K562 (cell line): ENCODE data around the gene KCP. TPM values are rescaled to one million over a fixed set of nuclear protein-coding genes. Genes with fewer than 3 reads are reported as not detected.

Experiments
- ARID1B ChIP-seq: fragments of 450-650 bp; IDR thresholded peaks from 2 replicates; pipeline ENCODE4 v1.6.1; 2016; ENCODE audit warnings: antibody characterized with exemption, mild to moderate bottlenecking, inconsistent platforms
- FOXA3 ChIP-seq, 2 experiments: fragments of 450-650 bp in 1 of 2; sonication (generic) in 1 of 2; formaldehyde crosslinking; IDR thresholded peaks in 1 of 2; conservative IDR thresholded peaks in 1 of 2; 2 replicates each; pipeline versions ENCODE4 v1.4.0 to v1.8.0; 2020 to 2022; ENCODE audit warnings: mild to moderate bottlenecking in 2 of 2, missing genetic modification reagents in 1 of 2
- KLF1 ChIP-seq: fragments of 450-650 bp; IDR thresholded peaks from 2 replicates; pipeline ENCODE4 v1.6.1; 2016; ENCODE audit warnings: missing genetic modification characterization, missing compliant biosample characterization
- SIN3A ChIP-seq, 2 experiments: fragments of 150-350 bp in 1 of 2; IDR thresholded peaks; 2 replicates each; pipeline ENCODE4 v1.6.1; 2011 to 2016; ENCODE audit warnings: borderline replicate concordance in 2 of 2, low read depth in 2 of 2, low read length in 2 of 2, mild to moderate bottlenecking in 2 of 2, moderate library complexity in 2 of 2; ENCODE audit not compliant: control insufficient read depth in 1 of 2
- ZNF644 ChIP-seq: fragments of 200-800 bp; sonication (Bioruptor generic); IDR thresholded peaks from 2 replicates; pipeline ENCODE4 v1.6.1; 2016; ENCODE audit warnings: low read depth, missing genetic modification characterization, missing compliant biosample characterization
- polyA plus RNA-seq, 8 experiments: library from polyadenylated mRNA; depleted of rRNA in 4 of 8; stranded (reverse) in 5 of 8; unstranded in 3 of 8; fragments of >200 nt; fragmentation: Nextera tagmentation in 2 of 8; fragmentation: Illumina TruSeq in 1 of 8; extraction: Ambion mirVana in 2 of 8; extraction: Trizol in 1 of 8; gene quantifications; 2 replicates each; pipeline versions ENCODE4 v1.2.1 to v1.2.3, GENCODE V29; 2011 to 2014; ENCODE audit warnings: inconsistent platforms in 1 of 8, missing spikeins in 1 of 8
- total RNA-seq, 7 experiments: library from RNA; depleted of rRNA in 6 of 7; stranded (reverse); fragments of >200 nt in 6 of 7; fragmentation: Illumina TruSeq in 2 of 7; extraction: Trizol in 2 of 7; gene quantifications; 2 replicates each; pipeline versions ENCODE4 v1.2.1 to v1.2.3, GENCODE V29; 2011 to 2021; ENCODE audit warnings: low replicate concordance in 1 of 7
- TF ChIP-seq, protein P1 (sequence below): fragments of 200-600 bp; sonication (generic); IDR thresholded peaks from one replicate; pipeline ENCODE4 v1.6.1; 2012; ENCODE audit warnings: mild to moderate bottlenecking, low read depth, low read length, inconsistent platforms
- TF ChIP-seq, protein P2 (sequence below), 2 experiments: IDR thresholded peaks; 2 replicates each; pipeline ENCODE4 v1.6.1; 2011; ENCODE audit warnings: borderline replicate concordance in 1 of 2, control low read depth in 1 of 2, low read depth in 1 of 2, low read length in 1 of 2, mild to moderate bottlenecking in 1 of 2, mixed read lengths in 1 of 2, moderate library complexity in 1 of 2; ENCODE audit not compliant: insufficient read depth in 1 of 2, insufficient read length in 1 of 2, poor library complexity in 1 of 2, severe bottlenecking in 1 of 2; ENCODE audit errors: extremely low read depth in 1 of 2
- TF ChIP-seq, protein P3 (sequence below): fragments of 450-650 bp; formaldehyde crosslinking; IDR thresholded peaks from 2 replicates; pipeline ENCODE4 v1.4.0; 2020; ENCODE audit warnings: mild to moderate bottlenecking, mixed read lengths

The KCP gene
- total and polyA plus RNA-seq, 9 of the 15 experiments (the other 6 are each of a cell fraction or from before 2014, with no cell fraction given) = 0.06 to 0.17 (median 0.12) TPM; not detected in 3

DNA sequence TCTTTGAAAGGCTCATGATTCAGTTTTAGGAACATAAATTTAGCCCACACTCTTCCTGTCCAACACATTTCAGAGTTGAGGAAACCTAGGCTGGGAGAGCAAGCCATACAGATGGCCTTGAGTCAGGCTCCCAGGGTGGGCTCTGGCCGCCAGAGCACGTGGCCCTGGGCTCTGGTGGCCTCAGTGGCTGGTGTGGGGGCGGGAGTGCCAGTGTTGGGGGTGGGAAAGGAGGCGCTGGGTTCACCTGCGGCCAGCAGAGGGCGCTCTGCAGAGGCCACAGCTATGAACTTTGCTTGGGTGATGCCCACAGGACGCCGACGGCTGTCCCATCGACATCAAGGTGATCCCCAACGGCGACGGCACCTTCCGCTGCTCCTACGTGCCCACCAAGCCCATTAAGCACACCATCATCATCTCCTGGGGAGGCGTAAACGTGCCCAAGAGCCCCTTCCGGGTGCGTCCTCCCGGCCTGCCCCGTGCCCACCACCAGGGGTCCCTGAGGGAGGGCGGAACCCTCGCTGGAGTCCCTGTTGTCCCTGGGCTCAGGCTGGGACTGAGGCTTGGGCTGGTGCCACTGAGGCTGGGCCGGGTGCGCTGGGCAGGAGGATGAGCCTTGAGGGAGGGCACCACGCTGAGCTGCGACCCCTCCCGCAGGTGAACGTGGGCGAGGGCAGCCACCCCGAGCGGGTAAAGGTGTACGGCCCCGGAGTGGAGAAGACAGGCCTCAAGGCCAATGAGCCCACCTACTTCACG, 68.4 kb downstream of the KCP start (continued):
- TF ChIP-seq, protein P1, sequence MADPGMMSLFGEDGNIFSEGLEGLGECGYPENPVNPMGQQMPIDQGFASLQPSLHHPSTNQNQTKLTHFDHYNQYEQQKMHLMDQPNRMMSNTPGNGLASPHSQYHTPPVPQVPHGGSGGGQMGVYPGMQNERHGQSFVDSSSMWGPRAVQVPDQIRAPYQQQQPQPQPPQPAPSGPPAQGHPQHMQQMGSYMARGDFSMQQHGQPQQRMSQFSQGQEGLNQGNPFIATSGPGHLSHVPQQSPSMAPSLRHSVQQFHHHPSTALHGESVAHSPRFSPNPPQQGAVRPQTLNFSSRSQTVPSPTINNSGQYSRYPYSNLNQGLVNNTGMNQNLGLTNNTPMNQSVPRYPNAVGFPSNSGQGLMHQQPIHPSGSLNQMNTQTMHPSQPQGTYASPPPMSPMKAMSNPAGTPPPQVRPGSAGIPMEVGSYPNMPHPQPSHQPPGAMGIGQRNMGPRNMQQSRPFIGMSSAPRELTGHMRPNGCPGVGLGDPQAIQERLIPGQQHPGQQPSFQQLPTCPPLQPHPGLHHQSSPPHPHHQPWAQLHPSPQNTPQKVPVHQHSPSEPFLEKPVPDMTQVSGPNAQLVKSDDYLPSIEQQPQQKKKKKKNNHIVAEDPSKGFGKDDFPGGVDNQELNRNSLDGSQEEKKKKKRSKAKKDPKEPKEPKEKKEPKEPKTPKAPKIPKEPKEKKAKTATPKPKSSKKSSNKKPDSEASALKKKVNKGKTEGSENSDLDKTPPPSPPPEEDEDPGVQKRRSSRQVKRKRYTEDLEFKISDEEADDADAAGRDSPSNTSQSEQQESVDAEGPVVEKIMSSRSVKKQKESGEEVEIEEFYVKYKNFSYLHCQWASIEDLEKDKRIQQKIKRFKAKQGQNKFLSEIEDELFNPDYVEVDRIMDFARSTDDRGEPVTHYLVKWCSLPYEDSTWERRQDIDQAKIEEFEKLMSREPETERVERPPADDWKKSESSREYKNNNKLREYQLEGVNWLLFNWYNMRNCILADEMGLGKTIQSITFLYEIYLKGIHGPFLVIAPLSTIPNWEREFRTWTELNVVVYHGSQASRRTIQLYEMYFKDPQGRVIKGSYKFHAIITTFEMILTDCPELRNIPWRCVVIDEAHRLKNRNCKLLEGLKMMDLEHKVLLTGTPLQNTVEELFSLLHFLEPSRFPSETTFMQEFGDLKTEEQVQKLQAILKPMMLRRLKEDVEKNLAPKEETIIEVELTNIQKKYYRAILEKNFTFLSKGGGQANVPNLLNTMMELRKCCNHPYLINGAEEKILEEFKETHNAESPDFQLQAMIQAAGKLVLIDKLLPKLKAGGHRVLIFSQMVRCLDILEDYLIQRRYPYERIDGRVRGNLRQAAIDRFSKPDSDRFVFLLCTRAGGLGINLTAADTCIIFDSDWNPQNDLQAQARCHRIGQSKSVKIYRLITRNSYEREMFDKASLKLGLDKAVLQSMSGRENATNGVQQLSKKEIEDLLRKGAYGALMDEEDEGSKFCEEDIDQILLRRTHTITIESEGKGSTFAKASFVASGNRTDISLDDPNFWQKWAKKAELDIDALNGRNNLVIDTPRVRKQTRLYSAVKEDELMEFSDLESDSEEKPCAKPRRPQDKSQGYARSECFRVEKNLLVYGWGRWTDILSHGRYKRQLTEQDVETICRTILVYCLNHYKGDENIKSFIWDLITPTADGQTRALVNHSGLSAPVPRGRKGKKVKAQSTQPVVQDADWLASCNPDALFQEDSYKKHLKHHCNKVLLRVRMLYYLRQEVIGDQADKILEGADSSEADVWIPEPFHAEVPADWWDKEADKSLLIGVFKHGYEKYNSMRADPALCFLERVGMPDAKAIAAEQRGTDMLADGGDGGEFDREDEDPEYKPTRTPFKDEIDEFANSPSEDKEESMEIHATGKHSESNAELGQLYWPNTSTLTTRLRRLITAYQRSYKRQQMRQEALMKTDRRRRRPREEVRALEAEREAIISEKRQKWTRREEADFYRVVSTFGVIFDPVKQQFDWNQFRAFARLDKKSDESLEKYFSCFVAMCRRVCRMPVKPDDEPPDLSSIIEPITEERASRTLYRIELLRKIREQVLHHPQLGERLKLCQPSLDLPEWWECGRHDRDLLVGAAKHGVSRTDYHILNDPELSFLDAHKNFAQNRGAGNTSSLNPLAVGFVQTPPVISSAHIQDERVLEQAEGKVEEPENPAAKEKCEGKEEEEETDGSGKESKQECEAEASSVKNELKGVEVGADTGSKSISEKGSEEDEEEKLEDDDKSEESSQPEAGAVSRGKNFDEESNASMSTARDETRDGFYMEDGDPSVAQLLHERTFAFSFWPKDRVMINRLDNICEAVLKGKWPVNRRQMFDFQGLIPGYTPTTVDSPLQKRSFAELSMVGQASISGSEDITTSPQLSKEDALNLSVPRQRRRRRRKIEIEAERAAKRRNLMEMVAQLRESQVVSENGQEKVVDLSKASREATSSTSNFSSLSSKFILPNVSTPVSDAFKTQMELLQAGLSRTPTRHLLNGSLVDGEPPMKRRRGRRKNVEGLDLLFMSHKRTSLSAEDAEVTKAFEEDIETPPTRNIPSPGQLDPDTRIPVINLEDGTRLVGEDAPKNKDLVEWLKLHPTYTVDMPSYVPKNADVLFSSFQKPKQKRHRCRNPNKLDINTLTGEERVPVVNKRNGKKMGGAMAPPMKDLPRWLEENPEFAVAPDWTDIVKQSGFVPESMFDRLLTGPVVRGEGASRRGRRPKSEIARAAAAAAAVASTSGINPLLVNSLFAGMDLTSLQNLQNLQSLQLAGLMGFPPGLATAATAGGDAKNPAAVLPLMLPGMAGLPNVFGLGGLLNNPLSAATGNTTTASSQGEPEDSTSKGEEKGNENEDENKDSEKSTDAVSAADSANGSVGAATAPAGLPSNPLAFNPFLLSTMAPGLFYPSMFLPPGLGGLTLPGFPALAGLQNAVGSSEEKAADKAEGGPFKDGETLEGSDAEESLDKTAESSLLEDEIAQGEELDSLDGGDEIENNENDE = no peak
- TF ChIP-seq, protein P2, sequence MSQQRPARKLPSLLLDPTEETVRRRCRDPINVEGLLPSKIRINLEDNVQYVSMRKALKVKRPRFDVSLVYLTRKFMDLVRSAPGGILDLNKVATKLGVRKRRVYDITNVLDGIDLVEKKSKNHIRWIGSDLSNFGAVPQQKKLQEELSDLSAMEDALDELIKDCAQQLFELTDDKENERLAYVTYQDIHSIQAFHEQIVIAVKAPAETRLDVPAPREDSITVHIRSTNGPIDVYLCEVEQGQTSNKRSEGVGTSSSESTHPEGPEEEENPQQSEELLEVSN (IDR thresholded peaks at IDR 0.05; ENCODE audit: borderline replicate concordance in 1 of 2, extremely low read depth in 1 of 2, insufficient read depth in 1 of 2, insufficient read length in 1 of 2, low read depth in 1 of 2, low read length in 1 of 2, poor library complexity in 1 of 2, severe bottlenecking in 1 of 2) = peak in 1 of 2 experiments; percentile 30
- TF ChIP-seq SIN3A (IDR thresholded peaks at IDR 0.05; ENCODE audit: borderline replicate concordance in 2 of 2, control insufficient read depth in 1 of 2, low read depth in 2 of 2, low read length in 2 of 2) = no peak; a peak in 1 of 4 replicates
- TF ChIP-seq KLF1 (tag) = no peak
- TF ChIP-seq ZNF644 (tag) = no peak
- 0 out of 2 replicates have a peak, but pooled peaks have one; percentile 21 for TF ChIP-seq ARID1B
- TF ChIP-seq, protein P3, sequence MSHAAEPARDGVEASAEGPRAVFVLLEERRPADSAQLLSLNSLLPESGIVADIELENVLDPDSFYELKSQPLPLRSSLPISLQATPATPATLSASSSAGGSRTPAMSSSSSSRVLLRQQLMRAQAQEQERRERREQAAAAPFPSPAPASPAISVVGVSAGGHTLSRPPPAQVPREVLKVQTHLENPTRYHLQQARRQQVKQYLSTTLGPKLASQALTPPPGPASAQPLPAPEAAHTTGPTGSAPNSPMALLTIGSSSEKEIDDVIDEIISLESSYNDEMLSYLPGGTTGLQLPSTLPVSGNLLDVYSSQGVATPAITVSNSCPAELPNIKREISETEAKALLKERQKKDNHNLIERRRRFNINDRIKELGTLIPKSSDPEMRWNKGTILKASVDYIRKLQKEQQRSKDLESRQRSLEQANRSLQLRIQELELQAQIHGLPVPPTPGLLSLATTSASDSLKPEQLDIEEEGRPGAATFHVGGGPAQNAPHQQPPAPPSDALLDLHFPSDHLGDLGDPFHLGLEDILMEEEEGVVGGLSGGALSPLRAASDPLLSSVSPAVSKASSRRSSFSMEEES = no peak
- TF ChIP-seq FOXA3 (CRISPR knock-in tag; conservative IDR thresholded peaks at IDR 0.05 in 1 of 2, IDR thresholded peaks at IDR 0.05 in 1 of 2) = no peak
